ENCODE data around the gene RAB31. TPM values are rescaled to one million over a fixed set of nuclear protein-coding genes. Genes with fewer than 3 reads are reported as not detected.
"Not testable (repeated sequence)": the region's sequence is repeated elsewhere in the genome, so short reads cannot be mapped to it uniquely, and the experiment has no call there.

RAB31 gene
- total and polyA plus RNA-seq, 5 donors from 2014 or later = 0.78 to 5.8 (median 1.3) TPM

DNA sequence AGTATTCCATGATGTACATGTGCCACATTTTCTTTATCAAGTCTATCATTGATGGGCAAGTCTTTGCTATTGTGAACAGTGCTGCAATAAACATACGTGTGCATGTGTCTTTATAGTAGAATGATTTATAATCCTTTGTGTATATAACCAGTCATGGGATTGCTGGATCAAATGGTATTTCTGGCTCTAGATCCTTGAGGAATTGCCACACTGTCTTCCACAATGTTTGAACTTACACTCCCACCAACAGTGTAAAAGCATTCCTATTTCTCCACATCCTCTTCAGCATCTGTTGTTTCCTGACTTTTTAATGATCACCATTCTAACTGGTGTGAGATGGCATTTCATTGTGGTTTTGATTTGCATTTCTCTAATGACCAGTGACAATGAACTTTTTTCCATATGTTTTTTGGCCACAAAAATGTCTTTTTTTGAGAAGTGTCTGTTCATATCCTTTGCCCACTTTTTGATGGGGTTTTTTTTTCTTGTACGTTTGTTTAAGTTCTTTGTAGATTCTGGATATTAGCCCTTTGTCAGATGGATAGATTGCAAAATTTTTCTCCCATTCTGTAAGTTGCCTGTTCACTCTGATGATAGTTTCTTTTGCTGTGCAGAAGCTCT lies 60.1 kb downstream of the RAB31 start:
- not testable (repeated sequence) for H3K4me3 Mint-ChIP-seq

DNA sequence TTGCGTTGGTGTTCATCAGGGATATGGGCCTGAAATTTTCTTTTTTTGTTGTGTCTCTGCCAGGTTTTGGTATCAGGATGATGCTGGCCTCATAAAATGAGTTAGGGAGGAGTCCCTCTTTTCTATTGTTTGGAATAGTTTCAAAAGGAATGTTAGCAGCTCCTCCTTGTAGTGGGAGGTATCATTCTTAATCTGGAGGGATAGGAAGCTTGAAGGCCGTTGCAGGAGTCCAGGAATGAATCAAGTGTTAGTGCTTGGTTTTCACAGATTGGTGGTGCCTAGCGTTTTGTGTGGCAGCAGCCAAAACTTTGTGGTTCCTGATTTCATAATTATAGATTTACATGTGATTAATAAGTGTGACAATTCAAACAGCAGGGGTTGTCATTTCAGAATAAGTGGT lies 62.0 kb downstream of the RAB31 start:
- H3K4me3 ChIP-seq (ENCODE audit: low read depth, low read length); ATAC-seq (ENCODE audit: low read depth in 2 of 2); H3K4me3 Mint-ChIP-seq; H3K9me3 ChIP-seq (ENCODE audit: control insufficient read depth in 2 of 2, low read length in 2 of 2); H3K36me3 ChIP-seq (ENCODE audit: control insufficient read depth, insufficient read depth, low read length); H3K27me3 Mint-ChIP-seq; H3K36me3 Mint-ChIP-seq; DNase-seq; H3K27ac Mint-ChIP-seq; H3K4me1 ChIP-seq (ENCODE audit: control insufficient read depth, insufficient read depth, low read length, poor library complexity, severe bottlenecking); H3K27me3 ChIP-seq (ENCODE audit: control insufficient read depth, insufficient read depth, low read length); H3K27ac ChIP-seq (ENCODE audit: insufficient read depth, low read length, poor library complexity, severe bottlenecking); H3K4me1 Mint-ChIP-seq; H3K9me3 Mint-ChIP-seq: not testable (repeated sequence)

More for the DNA sequence above, 60.1 kb downstream of the RAB31 start:
- H3K36me3 ChIP-seq (ENCODE audit: control insufficient read depth, insufficient read depth, low read length); H3K4me1 Mint-ChIP-seq; H3K9me3 Mint-ChIP-seq; H3K27me3 Mint-ChIP-seq; H3K36me3 Mint-ChIP-seq; DNase-seq; H3K27ac ChIP-seq (ENCODE audit: insufficient read depth, low read length, poor library complexity, severe bottlenecking); H3K4me3 ChIP-seq (ENCODE audit: low read depth, low read length); ATAC-seq (ENCODE audit: low read depth in 2 of 2); H3K4me1 ChIP-seq (ENCODE audit: control insufficient read depth, insufficient read depth, low read length, poor library complexity, severe bottlenecking); H3K27me3 ChIP-seq (ENCODE audit: control insufficient read depth, insufficient read depth, low read length); H3K9me3 ChIP-seq (ENCODE audit: control insufficient read depth in 2 of 2, low read length in 2 of 2): not testable (repeated sequence)
- peak overlapping the region in 1 of 3 donors; percentile 74 for H3K27ac Mint-ChIP-seq

DNA sequence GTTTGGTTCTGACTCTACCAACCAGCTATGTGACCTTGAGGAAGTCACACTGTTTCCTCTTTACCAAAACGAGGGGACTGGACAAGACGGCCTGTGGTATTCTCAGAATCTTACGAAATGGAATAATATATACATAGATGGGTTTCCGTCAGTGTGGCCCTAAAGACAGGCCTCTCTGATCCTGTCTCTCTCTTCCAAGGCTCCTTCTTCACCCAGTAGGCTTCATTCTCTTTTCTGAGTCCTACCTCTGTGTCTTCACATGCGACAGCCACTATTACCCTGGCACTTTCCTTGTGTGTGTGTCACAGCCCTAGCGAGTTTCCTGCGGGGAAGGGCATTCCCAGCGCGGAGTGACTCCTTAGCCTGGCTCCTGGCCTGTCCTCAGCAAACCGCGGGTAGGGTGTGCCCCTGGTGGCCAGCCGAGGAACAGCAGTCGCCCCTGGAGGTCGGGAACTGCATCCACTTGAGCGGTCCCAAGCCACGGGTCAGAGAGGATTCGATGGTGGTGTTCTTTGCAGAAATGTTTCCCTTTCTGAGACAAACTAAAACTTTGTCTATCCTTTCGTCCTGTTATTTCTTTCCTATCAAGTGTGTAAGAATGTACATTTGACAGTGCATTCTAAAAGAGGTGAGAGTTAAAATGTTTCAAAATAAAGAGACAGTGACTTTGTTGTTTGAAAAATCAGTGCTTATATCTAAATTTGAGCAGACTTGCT lies 63.3 kb downstream of the RAB31 start:
- no peaks in the 10 kb centered on the region for H3K9me3 ChIP-seq (ENCODE audit: control insufficient read depth in 2 of 2, low read length in 2 of 2)
- peak in 1 of 2 donors; percentile 34 for ATAC-seq (ENCODE audit: low read depth in 2 of 2)
- H3K4me3 Mint-ChIP-seq = no peak overlapping the region
- no peaks in the 10 kb centered on the region for H3K36me3 Mint-ChIP-seq
- peaks cover 5% of the 10 kb centered on the region for H3K27me3 Mint-ChIP-seq
- H3K27ac Mint-ChIP-seq = no peak overlapping the region
- no peaks in the 10 kb centered on the region for H3K36me3 ChIP-seq (ENCODE audit: control insufficient read depth, insufficient read depth, low read length)
- peaks cover 0 to 4% (median 0%) of the 10 kb centered on the region in 4 donors for H3K4me1 Mint-ChIP-seq
- H3K4me3 ChIP-seq (ENCODE audit: low read depth, low read length) = no peak overlapping the region
- H3K9me3 Mint-ChIP-seq = peaks cover 0 to 2% (median 0%) of the 10 kb centered on the region in 7 donors
- no peaks in the 10 kb centered on the region for H3K4me1 ChIP-seq (ENCODE audit: control insufficient read depth, insufficient read depth, low read length, poor library complexity, severe bottlenecking)
- no peaks in the 10 kb centered on the region for H3K27me3 ChIP-seq (ENCODE audit: control insufficient read depth, insufficient read depth, low read length)
- DNase-seq = peak; percentile 5 to 43 (median 7)
- H3K27ac ChIP-seq (ENCODE audit: insufficient read depth, low read length, poor library complexity, severe bottlenecking) = no peak overlapping the region

DNA sequence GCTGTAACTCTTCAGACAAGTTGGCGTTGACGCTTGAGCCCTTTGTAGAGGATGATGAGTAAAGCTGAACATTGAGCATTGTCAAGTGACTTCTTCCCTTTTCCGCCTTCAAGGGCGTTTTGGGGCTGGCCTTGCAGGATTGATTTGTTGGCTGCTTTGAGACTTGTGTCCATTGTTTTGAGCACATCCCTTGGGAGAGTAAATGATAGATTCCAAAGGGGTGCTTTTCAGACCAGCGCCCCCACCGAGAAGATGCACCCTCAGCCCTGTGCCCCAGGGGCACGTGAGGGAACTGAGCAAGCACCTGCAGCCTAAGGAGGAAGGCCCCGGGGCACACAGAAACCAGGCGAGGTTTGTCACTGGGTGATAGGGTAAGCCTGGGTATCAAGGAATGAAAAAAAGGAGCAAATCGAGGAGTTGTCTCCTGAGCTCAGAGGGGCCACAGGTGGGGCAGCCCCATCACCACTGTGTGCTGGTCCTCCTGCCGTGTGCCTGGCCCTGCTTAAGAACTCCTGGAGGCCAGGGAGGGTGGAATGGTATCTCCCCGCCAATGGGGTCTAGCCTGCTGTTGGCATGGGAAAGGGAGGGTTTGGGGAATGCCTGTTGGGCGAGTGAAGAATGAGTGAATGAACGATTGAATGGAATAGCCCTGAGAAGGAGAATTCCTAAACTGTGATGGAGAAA lies 64.0 kb downstream of the RAB31 start:
- Mint-ChIP-seq H3K36me3 (no peaks in the 10 kb centered on the region), H3K4me1 (peaks cover 0 to 4% (median 0%) of the 10 kb centered on the region in 4 donors), H3K27me3 (peaks cover 5% of the 10 kb centered on the region), H3K9me3 (peaks cover 0 to 2% (median 0%) of the 10 kb centered on the region in 7 donors), H3K27ac (no peak overlapping the region), H3K4me3 (no peak overlapping the region)
- Histone ChIP-seq H3K27me3 (ENCODE audit: control insufficient read depth, insufficient read depth, low read length) (no peaks in the 10 kb centered on the region), H3K36me3 (ENCODE audit: control insufficient read depth, insufficient read depth, low read length) (no peaks in the 10 kb centered on the region), H3K4me3 (ENCODE audit: low read depth, low read length) (no peak overlapping the region), H3K9me3 (ENCODE audit: control insufficient read depth in 2 of 2, low read length in 2 of 2) (no peaks in the 10 kb centered on the region), H3K27ac (ENCODE audit: insufficient read depth, low read length, poor library complexity, severe bottlenecking) (no peak overlapping the region), H3K4me1 (ENCODE audit: control insufficient read depth, insufficient read depth, low read length, poor library complexity, severe bottlenecking) (no peaks in the 10 kb centered on the region)
- DNase-seq (no peak), ATAC-seq (ENCODE audit: low read depth in 2 of 2) (no peak)

DNA sequence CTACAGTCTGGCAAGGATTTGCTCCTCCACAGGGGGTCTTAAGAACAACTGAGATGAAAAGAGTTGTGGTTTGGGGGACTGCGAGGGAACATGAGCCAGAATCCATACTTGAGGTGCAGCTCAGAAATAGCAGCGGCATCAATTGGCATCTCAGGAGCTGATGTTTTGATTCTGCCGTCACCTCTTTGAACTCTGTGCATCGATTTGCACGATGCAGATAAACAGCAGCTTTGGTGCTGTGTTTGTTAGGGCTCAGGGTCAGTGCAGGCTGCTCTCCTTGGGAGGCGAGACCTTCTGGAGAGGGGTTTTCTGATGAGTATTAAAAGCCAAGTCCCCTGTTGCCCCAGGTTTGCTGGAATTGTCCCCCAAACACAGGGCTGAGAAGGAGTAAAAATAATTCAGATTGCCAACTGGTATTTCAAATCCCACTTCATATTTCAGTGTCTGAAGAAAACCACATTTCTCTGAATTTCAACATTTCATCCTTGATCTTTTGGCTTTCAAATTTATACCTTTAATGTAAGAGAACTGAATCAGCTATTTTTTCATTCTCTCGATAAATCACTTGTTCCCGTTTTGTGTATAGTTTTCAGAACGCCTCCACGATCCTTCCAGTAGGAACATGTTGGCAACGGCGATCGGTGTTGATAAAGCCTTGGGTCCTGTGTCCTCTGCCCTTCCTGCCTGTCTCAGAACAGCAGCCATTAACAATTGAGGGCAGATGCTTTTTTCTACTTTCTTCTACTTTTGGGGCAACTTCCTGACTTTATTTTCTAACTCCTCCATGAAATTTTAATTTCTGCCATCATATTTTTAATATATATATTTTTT lies 65.0 kb downstream of the RAB31 start:
- Mint-ChIP-seq H3K9me3 (peaks cover 0 to 2% (median 0%) of the 10 kb centered on the region in 7 donors), H3K4me1 (peaks cover 0 to 4% (median 0%) of the 10 kb centered on the region in 4 donors), H3K27me3 (peaks cover 9% of the 10 kb centered on the region), H3K27ac (no peak overlapping the region), H3K4me3 (no peak overlapping the region), H3K36me3 (no peaks in the 10 kb centered on the region)
- H3K27ac ChIP-seq (ENCODE audit: insufficient read depth, low read length, poor library complexity, severe bottlenecking) = no peak overlapping the region
- no peaks in the 10 kb centered on the region for H3K36me3 ChIP-seq (ENCODE audit: control insufficient read depth, insufficient read depth, low read length)
- H3K4me1 ChIP-seq (ENCODE audit: control insufficient read depth, insufficient read depth, low read length, poor library complexity, severe bottlenecking) = no peaks in the 10 kb centered on the region
- H3K4me3 ChIP-seq (ENCODE audit: low read depth, low read length) = no peak overlapping the region
- no peaks in the 10 kb centered on the region for H3K9me3 ChIP-seq (ENCODE audit: control insufficient read depth in 2 of 2, low read length in 2 of 2)
- H3K27me3 ChIP-seq (ENCODE audit: control insufficient read depth, insufficient read depth, low read length) = no peaks in the 10 kb centered on the region
- DNase-seq = no peak
- no peak for ATAC-seq (ENCODE audit: low read depth in 2 of 2)

DNA sequence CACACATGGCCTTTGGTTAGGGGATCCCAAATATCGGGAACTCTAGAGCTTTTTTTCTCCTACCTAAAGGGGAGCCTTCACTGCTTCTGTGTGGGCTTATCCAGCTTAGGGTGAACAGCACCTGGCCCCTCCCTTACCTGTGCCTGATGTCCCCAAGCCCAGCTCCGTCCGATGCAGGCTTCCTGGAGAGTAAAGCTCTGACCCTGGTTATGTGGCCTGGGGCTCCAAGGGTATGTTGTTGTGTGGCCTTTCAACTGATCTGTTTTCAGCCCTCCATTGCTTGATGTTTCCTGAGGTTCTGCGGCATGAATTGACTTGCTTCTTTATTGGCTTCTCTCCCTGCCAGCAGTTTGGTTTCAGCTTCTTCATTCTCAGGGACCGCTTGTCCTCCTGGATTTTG lies 66.0 kb downstream of the RAB31 start:
- Mint-ChIP-seq H3K9me3 (peaks cover 0 to 4% (median 0%) of the 10 kb centered on the region in 7 donors), H3K36me3 (no peaks in the 10 kb centered on the region), H3K4me3 (no peak overlapping the region), H3K27ac (no peak overlapping the region), H3K4me1 (peaks cover 0 to 4% (median 0%) of the 10 kb centered on the region in 4 donors), H3K27me3 (peaks cover 10% of the 10 kb centered on the region)
- ATAC-seq (ENCODE audit: low read depth in 2 of 2) (no peak), DNase-seq (no peak)
- H3K27me3 ChIP-seq (ENCODE audit: control insufficient read depth, insufficient read depth, low read length) = no peaks in the 10 kb centered on the region
- no peaks in the 10 kb centered on the region for H3K9me3 ChIP-seq (ENCODE audit: control insufficient read depth in 2 of 2, low read length in 2 of 2)
- H3K27ac ChIP-seq (ENCODE audit: insufficient read depth, low read length, poor library complexity, severe bottlenecking) = no peak overlapping the region
- H3K4me1 ChIP-seq (ENCODE audit: control insufficient read depth, insufficient read depth, low read length, poor library complexity, severe bottlenecking) = no peaks in the 10 kb centered on the region
- H3K36me3 ChIP-seq (ENCODE audit: control insufficient read depth, insufficient read depth, low read length) = no peaks in the 10 kb centered on the region
- no peak overlapping the region for H3K4me3 ChIP-seq (ENCODE audit: low read depth, low read length)

DNA sequence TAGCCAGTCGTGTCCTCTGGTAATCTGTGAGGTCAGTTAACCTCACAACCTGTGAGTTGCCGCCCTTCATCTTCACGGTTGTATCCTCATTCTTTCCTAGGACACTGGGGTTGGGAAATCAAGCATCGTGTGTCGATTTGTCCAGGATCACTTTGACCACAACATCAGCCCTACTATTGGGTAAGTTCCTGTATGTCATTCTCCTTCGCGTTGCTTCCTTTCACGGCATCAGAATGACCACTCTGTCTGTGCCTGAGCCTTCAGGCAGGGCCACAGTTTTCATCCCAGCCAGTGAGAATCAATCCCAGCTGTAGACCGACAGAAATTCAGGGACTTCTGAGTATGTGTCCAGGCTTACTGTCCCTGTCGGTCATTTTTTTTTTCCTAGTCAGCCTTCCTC lies 67.1 kb downstream of the RAB31 start:
- Histone ChIP-seq H3K36me3 (ENCODE audit: control insufficient read depth, insufficient read depth, low read length) (no peaks in the 10 kb centered on the region), H3K27me3 (ENCODE audit: control insufficient read depth, insufficient read depth, low read length) (no peaks in the 10 kb centered on the region), H3K4me1 (ENCODE audit: control insufficient read depth, insufficient read depth, low read length, poor library complexity, severe bottlenecking) (no peaks in the 10 kb centered on the region), H3K27ac (ENCODE audit: insufficient read depth, low read length, poor library complexity, severe bottlenecking) (no peak overlapping the region), H3K4me3 (ENCODE audit: low read depth, low read length) (no peak overlapping the region), H3K9me3 (ENCODE audit: control insufficient read depth in 2 of 2, low read length in 2 of 2) (no peaks in the 10 kb centered on the region)
- Mint-ChIP-seq H3K4me3 (no peak overlapping the region), H3K36me3 (no peaks in the 10 kb centered on the region), H3K27ac (no peak overlapping the region), H3K27me3 (peaks cover 17% of the 10 kb centered on the region), H3K9me3 (peaks cover 0 to 4% (median 0%) of the 10 kb centered on the region in 7 donors), H3K4me1 (peaks cover 0 to 4% (median 0%) of the 10 kb centered on the region in 4 donors)
- ATAC-seq (ENCODE audit: low read depth in 2 of 2) (no peak), DNase-seq (no peak)
